Measurements from ENCODE around the gene KRT27. TPM values are rescaled to one million over a fixed set of nuclear protein-coding genes. Genes with fewer than 3 reads are reported as not detected.

The KRT27 gene
- total RNA-seq, 1 donor from 2014 or later = not detected

Other genes starting within 250 kb of the KRT27 start
- gene CCR7, start 217.1 kb downstream of the KRT27 start, total RNA-seq = 217 and 220 TPM in 2 replicates
- 122 and 125 TPM in 2 replicates for gene SMARCE1, start 134.7 kb downstream of the KRT27 start, total RNA-seq
- not detected in 2 replicates for gene KRT222, start 117.4 kb downstream of the KRT27 start, total RNA-seq
- gene KRT24, start 78.8 kb downstream of the KRT27 start, total RNA-seq = not detected in 2 replicates
- not detected in 2 replicates for gene KRT25, start 27.2 kb downstream of the KRT27 start, total RNA-seq
- not detected in 2 replicates for gene KRT26, start 10.3 kb downstream of the KRT27 start, total RNA-seq
- gene KRT28, start 17.4 kb upstream of the KRT27 start, total RNA-seq = not detected in 2 replicates
- 26.4 and 27.8 TPM in 2 replicates for gene KRT10, start 40.1 kb upstream of the KRT27 start, total RNA-seq
- not detected in 2 replicates for gene KRT12, start 84.7 kb upstream of the KRT27 start, total RNA-seq
- not detected in 2 replicates for gene KRT20, start 102.7 kb upstream of the KRT27 start, total RNA-seq
- gene KRT23, start 155.1 kb upstream of the KRT27 start, total RNA-seq = not detected in 2 replicates
- not detected in 2 replicates for gene KRT39, start 184.4 kb upstream of the KRT27 start, total RNA-seq
- gene KRT40, start 201.8 kb upstream of the KRT27 start, total RNA-seq = not detected in 2 replicates
- not detected in 2 replicates for gene KRTAP3-3, start 211.6 kb upstream of the KRT27 start, total RNA-seq
- gene KRTAP3-2, start 217.4 kb upstream of the KRT27 start, total RNA-seq = not detected in 2 replicates
- not detected in 2 replicates for gene KRTAP3-1, start 226.6 kb upstream of the KRT27 start, total RNA-seq
- not detected in 2 replicates for gene KRTAP1-5, start 244.7 kb upstream of the KRT27 start, total RNA-seq
- gene KRTAP1-4, start 247.6 kb upstream of the KRT27 start, total RNA-seq = not detected in 2 replicates

Data from activated CD4-positive, alpha-beta T cell treated with anti-CD3 and anti-CD28 coated beads, Interleukin-2, amount 10 ng/mL, durations not matched to agents 24 days and 14 days (primary cell).